Renal cortical epithelial cell (primary cell): ENCODE results near the gene PARD6A. TPM values are rescaled to one million over a fixed set of nuclear protein-coding genes. Genes with fewer than 3 reads are reported as not detected.
"Not testable (repeated sequence)": the region's sequence is repeated elsewhere in the genome, so short reads cannot be mapped to it uniquely, and the experiment has no call there.

ENCODE experiments used
- DNase-seq: peaks from one replicate; pipeline ENCODE4 v3.0.0-alpha.2; 2011; ENCODE audit warnings: low read depth
- total RNA-seq: library from RNA; depleted of rRNA; stranded (reverse); fragments of >200 nt; gene quantifications from 2 replicates; pipeline ENCODE4 v1.2.3, GENCODE V29; 2014

Gene PARD6A
- total RNA-seq, 1 donor from 2014 or later: 2.8 TPM

DNA sequence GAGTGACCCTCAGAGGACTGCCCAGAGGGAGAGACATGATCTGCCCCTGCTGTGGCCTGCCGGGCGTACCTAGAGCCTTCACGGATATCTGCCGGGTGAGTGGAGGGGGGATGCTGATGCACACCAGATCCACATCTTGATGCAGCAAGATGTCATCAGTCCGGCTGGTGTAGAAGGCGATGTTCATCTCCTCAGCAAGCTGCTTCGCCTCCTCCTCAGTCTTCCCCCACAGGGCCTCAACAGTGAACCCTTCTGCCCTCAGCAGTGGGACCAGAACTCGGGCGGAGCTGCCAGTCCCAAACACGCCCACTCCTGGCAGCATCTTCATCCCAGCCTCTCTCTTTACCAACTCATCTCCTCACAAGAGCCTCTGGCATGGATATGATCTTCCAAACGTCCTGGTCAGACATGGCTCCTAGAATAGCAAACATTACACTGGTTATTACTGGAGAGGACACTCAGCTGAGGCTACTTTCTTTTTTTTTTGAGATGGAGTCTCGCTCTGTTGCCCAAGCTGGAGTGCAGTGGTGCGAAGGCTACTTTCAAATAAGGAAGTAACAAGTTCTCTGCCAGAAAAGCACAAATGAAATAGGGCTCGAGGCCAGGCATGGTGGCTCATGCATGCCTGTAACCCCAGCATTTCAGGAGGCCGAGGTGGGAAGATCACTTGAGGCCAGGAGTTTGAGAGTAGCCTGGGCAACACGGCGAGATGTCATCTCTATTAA, 24.8 kb downstream of the PARD6A start:
- peak; percentile 24 for DNase-seq

DNA sequence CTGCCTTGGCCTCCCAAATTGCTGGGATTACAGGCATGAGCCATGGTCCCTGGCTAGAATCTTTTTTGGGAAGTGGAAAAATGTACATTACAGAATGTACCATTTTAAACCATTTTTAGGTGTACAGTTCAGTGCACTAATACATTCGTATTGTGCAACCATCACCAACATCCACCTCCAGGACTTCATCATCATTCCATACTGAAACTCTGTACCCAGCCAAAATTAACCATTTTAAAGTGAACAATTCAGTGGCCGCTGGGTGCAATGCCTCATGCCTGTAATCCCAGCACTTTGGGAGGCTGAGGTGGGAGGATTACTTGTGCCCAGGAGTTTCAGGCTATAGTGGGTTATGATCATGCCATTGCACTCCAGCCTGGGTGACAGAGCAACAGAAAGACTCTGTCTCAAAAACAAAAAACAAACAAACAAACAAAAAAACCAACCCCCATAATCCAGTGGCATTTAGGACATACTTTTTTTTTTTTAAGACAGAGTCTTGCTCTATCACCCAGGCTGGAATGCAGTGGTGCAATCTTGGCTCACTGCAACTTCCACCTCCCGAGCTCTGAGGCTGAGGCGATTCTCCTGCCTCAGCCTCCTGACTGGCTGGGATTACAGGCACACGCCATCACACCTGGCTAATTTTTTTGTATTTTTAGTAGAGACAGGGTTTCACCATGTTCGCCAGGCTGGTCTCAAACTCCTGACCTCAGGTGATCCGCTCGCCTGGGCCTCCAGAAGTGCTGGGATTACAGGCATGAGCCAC, 32.9 kb downstream of the PARD6A start:
- DNase-seq: not testable (repeated sequence)

DNA sequence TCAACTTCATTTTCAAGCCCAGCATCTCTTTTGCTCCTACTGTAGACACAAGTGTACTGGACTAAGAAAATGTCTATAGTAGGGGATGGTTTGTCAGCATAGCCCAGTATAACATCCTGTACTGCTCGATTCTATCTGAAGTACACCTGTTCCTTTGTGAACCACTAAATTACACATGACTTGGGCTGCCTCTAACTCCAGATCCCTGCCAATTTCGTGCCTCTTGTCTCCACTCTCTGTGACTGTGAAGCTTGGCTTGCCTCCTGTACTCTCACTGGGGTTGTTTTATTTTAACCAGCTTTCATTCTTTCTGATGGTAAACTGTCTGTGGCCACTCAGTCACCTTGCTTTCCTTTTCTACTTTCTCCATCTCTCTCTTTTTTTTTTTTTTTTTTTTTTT, 33.9 kb downstream of the PARD6A start:
- no peak for DNase-seq

DNA sequence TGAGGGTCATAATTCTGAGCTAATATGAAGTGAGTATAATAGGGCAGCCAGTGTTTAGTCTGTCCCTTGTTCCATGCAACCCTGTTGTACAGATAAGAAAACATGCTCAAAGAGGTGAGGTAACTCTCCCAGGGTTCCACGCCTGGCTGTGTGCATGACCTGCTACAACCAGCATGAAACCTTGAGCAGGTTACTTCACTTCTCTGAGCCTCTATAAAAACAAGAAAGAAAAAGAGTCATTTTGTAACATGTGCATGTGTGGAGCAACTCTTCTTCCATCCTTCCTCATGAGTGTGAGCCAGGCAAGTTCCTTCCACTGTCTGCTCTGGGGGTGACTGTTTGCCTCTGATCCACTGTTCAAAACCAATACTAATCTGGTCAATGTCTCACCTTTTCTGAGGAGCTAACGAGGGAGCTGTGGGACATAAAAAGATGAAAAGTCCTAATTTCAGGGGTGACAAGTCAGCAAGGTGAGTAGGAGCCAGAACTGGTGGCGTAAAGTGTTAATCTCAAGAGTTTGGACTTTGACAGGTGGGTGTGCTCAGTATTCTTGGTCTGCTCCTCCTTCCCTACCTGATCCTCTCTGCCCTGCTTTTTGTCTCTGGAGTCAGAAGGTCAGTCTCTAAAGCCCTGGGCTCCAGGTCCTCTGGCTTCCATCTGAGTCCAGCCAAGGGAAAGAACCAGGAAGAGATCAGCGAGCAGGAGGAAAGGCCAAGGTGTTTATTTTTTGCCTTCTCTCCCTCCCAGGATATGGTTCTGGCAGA, 36.8 kb downstream of the PARD6A start:
- DNase-seq: no peak

DNA sequence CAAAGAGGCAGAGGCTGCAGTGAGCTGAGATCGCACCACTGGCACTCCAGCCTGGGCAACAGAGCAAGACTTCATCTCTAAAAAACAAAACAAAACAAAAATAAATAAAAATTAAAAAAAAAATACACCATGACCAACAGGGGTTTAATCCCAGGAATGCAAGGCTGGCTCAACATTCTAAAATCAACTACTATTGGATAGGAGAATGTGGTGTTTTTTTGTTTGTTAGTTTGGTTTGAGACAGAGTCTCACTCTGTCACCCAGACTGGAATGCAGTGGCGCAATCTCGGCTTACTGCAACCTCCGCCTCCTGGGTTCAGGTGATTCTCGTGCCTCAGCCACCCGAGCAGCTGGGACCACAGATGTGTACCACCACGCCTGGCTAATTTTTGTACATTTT, 38.5 kb downstream of the PARD6A start:
- no peak for DNase-seq

DNA sequence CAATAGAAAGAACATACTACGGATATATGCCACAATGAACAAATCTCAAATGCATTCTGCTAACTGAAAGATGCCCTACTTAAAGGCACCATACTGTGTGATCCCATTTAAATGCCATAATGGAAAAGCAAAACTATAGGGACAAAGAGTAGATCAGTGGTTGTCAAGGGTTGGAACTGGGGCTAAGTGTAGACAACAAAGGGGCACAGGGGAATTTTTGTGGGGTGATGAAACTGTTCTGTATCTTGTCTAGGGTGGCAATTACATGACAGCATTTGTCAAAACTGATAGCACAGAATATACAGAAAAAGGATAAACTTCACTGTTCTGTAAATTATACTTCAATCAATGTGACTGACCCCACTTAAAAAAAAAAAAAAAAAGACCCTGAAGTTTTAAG, 40.7 kb downstream of the PARD6A start:
- no peak for DNase-seq

DNA sequence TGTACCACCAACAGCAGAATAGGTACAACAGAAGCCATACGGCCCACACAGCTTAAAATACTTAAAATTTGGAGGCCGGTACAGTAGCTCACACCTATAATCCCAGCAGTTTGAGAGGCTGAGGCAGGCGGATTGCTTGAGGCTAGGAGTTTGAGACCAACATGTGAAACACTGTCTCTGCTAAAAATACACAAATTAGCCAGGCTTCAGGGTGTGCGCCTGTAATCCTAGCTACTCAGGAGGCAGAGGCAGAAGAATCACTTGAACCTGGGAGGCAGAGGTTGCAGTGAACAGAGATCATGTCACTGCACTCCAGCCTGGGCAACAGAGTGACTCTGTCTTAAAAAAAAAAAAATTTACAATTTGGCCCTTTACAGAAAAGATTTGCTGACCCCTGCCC, 41.4 kb downstream of the PARD6A start:
- no peak for DNase-seq

DNA sequence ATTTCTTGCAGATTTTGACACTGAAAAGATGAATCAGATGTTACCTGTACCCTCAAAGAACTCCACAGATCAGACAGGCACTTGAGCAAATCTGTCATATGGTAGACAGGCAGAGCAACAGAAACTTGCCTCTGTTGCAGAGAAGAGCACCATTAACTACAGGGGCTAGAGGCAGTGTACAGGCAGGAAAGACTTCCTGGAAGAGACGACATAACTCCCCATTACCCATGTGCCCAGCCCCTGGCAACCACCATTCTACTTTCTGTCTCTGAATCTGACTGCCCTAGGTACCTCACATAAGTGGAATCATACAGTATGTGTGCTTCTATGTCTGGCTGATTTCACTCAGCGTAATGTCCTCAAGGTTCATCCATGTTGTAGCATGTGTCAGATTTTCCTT, 42.9 kb downstream of the PARD6A start:
- DNase-seq: no peak

DNA sequence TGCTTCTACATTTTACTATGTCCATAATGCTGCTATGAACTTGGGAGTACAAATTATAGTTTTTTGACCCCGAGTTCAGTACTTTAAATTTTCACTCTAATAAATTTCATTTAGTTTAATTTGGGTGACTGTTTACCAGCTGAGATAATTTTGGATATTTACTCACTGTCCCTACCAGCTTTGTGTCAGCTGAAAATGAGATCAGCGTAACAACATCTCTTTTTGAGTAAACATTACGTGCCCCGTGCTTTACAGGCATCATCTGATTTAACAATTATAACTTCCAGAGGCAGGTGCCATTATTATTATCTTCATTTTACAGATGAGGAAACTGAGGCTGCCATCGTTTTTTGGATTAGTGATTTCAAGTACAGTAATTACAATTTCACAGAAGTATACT, 43.4 kb downstream of the PARD6A start:
- DNase-seq: no peak

DNA sequence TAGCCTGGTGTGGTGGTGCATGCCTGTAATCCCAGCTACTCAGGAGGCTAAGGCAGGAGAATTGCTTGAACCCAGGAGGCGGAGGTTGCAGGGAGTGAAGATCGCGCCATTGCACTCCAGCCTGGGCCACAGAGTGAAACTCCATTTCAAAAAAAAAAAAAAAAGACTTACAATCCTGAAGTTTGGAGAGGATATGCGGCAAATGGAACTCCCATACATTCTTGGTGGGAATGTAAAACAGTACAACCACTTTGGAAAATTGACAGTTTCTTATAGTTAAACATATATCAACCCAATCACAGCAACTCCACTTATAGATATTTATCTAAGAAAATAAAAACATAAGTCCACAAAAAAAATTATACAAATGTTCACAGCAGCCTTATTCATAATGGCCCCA, 46.5 kb downstream of the PARD6A start:
- no peak for DNase-seq

DNA sequence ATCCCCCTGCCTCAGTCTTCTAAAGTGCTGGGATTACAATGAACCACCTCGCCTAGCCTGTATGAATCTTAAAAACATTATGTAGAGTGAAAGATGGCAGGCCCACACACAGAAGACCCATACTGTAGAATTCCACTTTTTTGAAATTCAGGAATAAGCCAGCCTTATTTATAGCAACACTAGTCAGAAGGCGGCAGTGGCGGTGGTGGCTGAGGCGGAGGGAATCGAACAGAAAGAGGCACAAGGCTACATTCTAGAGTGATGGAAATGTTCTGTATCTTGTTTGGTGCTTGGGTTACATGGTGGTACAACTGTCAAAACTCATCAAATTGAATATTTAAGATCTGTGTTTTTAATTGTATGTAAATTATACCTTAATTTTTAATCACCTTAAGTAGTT, 47.0 kb downstream of the PARD6A start:
- no peak for DNase-seq

DNA sequence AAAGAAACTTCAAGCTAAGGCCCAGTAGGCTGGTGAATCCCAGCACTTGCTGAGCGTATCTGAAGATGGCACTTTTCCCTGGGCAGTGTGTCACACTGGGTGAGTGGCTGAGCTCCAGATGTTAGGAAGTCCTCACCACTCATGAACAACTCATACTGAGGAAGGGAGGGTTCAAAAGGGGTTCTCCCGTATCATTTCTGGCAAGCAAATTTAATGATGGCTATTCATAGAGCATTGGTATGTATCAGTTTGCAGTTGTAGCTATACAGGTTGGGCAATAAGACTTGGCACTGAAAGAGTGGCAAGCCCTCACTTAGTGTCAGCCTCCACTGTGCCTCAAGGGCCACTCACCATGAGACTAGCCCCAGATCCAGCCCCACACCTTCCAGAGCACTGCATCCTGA, 47.6 kb downstream of the PARD6A start:
- no peak for DNase-seq

DNA sequence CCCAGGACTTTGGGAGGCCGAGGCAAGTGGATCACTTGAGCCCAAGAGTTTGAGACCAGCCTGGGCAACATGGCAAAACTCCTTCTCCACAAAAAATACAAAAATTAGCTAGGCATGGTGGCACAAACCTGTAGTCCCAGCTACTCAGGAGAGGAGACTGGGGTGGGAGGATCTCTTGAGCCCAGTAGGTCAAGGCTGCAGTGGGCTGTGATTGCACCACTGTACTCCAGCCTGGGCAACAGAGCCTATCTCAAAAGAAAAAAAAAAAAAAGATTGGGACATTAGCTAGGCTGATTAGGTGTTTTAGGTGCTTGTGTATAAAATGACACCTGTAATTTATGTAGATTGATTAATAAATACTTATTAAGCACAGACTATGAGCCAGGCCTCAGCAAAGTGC, 48.3 kb downstream of the PARD6A start:
- no peak for DNase-seq

DNA sequence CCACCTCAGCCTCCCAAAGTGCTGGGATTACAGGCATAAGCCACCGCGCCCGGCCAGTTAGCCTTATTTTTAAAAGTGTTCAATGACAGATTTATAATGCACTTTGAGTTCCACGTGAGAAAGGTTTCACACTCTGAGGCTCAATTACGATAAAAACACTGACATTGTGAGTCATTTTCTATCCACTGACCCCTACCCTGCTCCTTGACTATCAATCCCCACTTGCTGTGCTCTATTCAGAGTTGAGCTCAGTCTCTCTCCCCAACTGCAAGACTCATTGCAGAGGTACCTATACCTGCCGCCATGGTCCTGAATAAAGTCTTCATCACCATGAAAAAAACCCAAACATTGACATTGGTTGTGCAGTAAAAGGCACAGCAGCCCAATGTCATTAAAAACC, 49.8 kb downstream of the PARD6A start:
- DNase-seq: no peak

Other genes starting within 250 kb of the PARD6A start
- 4.2 and 10.3 TPM in 2 replicates for gene ZDHHC1, start 244.5 kb upstream of the PARD6A start, total RNA-seq
- 1.7 TPM in 1 of 2 replicates, not detected in the other for gene HSD11B2, start 229.8 kb upstream of the PARD6A start, total RNA-seq
- 127 and 183 TPM in 2 replicates for gene ATP6V0D1, start 179.8 kb upstream of the PARD6A start, total RNA-seq
- not detected in 2 replicates for gene AGRP, start 177.4 kb upstream of the PARD6A start, total RNA-seq
- gene RIPOR1, start 132.1 kb upstream of the PARD6A start, total RNA-seq: 61.6 and 195 TPM in 2 replicates
- 14.8 and 35.6 TPM in 2 replicates for gene CTCF, start 98.4 kb upstream of the PARD6A start, total RNA-seq
- gene CARMIL2, start 15.8 kb upstream of the PARD6A start, total RNA-seq: 0.55 and 2.8 TPM in 2 replicates
- gene ACD, start 700 bp upstream of the PARD6A start, total RNA-seq: 10.0 and 11.3 TPM in 2 replicates
- gene ENKD1, start 5.8 kb downstream of the PARD6A start, total RNA-seq: 14.6 and 22.8 TPM in 2 replicates
- gene C16orf86, start 5.9 kb downstream of the PARD6A start, total RNA-seq: 4.6 and 11.1 TPM in 2 replicates
- 24.7 and 33.6 TPM in 2 replicates for gene GFOD2, start 58.4 kb downstream of the PARD6A start, total RNA-seq
- gene RANBP10, start 145.6 kb downstream of the PARD6A start, total RNA-seq: 2.4 and 11.0 TPM in 2 replicates
- under 0.01 and 4.8 TPM in 2 replicates for gene TSNAXIP1, start 145.9 kb downstream of the PARD6A start, total RNA-seq
- 19.6 and 36.1 TPM in 2 replicates for gene THAP11, start 181.4 kb downstream of the PARD6A start, total RNA-seq
- 204 and 241 TPM in 2 replicates for gene NUTF2, start 186.0 kb downstream of the PARD6A start, total RNA-seq
- gene CENPT, start 186.7 kb downstream of the PARD6A start, total RNA-seq: 34.7 and 37.2 TPM in 2 replicates
- 48.4 and 62.9 TPM in 2 replicates for gene EDC4, start 212.1 kb downstream of the PARD6A start, total RNA-seq
- gene NRN1L, start 223.9 kb downstream of the PARD6A start, total RNA-seq: not detected in 2 replicates
- 14.8 and 39.7 TPM in 2 replicates for gene PSKH1, start 232.3 kb downstream of the PARD6A start, total RNA-seq